GM12892 (cell line): ENCODE measurements around the gene LMBR1.

Source experiments
- POLR2A ChIP-seq: IDR thresholded peaks from 2 replicates; pipeline ENCODE4 v1.6.1; 2011; ENCODE audit warnings: low read depth, low read length, control low read depth
- POLR2AphosphoS5 ChIP-seq: IDR thresholded peaks from 2 replicates; pipeline ENCODE4 v1.6.1; 2011; ENCODE audit warnings: low read depth, low read length, control low read depth

- TF ChIP-seq POLR2AphosphoS5 (no peak), POLR2A (no peak)
Observed at GRCh38 chr7:156802214-156802613, 90.8 kb downstream of the LMBR1 start.
